Measurements from ENCODE around the gene TAP1. TPM values are rescaled to one million over a fixed set of nuclear protein-coding genes. Genes with fewer than 3 reads are reported as not detected.

TAP1 gene
- total RNA-seq, 1 experiment from 2014 or later = 12.1 TPM

DNA sequence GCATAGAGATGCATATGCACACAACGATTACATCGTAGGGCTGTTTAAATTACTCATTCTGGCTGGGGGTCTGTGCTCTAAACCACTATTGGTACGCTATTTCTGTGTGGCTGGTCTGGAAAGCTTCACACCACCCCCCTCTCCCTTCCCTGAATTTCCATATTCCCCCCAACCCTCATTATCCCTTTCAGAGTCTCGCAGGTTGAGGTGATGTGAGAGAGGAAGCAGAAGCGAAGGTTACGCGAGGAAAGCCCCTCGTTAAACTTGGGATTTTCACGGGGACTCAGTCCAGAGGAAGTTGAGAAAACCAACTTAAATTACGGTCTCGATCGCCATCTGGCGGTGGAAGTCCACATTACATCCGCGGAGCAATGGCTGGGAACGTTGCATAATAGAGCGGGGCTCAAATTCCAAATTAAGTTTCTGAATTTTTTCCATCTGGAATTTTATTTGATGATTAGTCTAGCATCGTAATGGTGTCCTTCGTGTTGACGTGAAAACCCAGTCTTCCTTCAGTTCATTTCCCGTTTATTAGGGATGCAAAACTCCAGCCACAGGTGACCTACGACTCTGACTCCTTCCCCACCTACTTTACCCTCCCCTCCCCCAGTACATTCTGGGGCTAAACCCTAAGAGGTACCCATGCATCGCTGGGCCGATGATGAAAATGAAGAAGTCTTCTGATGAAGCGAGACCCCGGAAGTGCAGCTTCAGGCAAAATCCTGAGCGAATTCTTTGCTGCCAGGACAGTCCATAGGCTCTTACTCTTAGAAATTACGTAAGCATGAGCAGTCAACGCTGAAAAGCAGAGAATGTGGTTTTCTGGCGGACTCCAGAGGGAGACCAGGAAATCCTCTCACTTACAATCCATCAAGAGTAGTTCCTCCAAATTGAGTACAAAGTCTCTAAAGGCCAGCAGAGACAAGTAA is 56.4 kb downstream of the TAP1 start:
- Histone ChIP-seq H3K18ac (ENCODE audit: insufficient read length, low read depth, low read length) (peak overlapping the region; percentile 46), H2AK5ac (ENCODE audit: insufficient read length, low read length) (no peak overlapping the region), H2BK5ac (ENCODE audit: insufficient read length, low read length) (no peak overlapping the region), H2BK120ac (ENCODE audit: low read depth, low read length, poor library complexity, severe bottlenecking) (no peak overlapping the region), H4K5ac (ENCODE audit: insufficient read length, low read depth, low read length) (no peak overlapping the region), H3K14ac (ENCODE audit: insufficient read depth, low read length) (no peak overlapping the region), H2BK15ac (ENCODE audit: low read depth, low read length) (no peak overlapping the region), H2BK20ac (ENCODE audit: low read depth, low read length, poor library complexity, severe bottlenecking) (no peak overlapping the region), H3K27me3 (ENCODE audit: insufficient read depth, low read length) (no peaks in the 10 kb centered on the region), H3K27ac (ENCODE audit: insufficient read length, low read depth, low read length) (no peak overlapping the region), H3K9me3 (ENCODE audit: control insufficient read depth, low read depth, low read length) (no peaks in the 10 kb centered on the region), H3K4me2 (ENCODE audit: insufficient read depth, insufficient read length, low read length) (peak overlapping the region; percentile 55), H3K4ac (ENCODE audit: low read depth, low read length) (no peak overlapping the region), H3K56ac (ENCODE audit: insufficient read length, low read depth, low read length) (no peak overlapping the region), H3K23ac (ENCODE audit: insufficient read length, low read depth, low read length) (no peak overlapping the region), H3K23me2 (ENCODE audit: insufficient read length, low read depth, low read length, poor library complexity, severe bottlenecking) (no peaks in the 10 kb centered on the region), H2AFZ (ENCODE audit: low read length) (peak overlapping the region; percentile 100), H4K8ac (replicated peaks; ENCODE audit: insufficient read length, low read depth, low read length) (no peak overlapping the region), H3T11ph (ENCODE audit: low read length) (no peak overlapping the region), H2BK12ac (ENCODE audit: insufficient read length, low read depth, low read length) (no peak overlapping the region), H3K79me2 (ENCODE audit: insufficient read depth, low read length) (no peaks in the 10 kb centered on the region), H4K20me1 (ENCODE audit: control insufficient read depth, insufficient read depth, insufficient read length) (no peaks in the 10 kb centered on the region), H3K79me1 (ENCODE audit: insufficient read depth, low read depth, low read length, poor library complexity, severe bottlenecking) (no peaks in the 10 kb centered on the region), H3K4me1 (ENCODE audit: insufficient read depth, low read length) (no peaks in the 10 kb centered on the region), H4K91ac (ENCODE audit: insufficient read length, low read depth, low read length) (no peak overlapping the region), H3K9ac (ENCODE audit: extremely low read depth, insufficient read length, low read length) (peak overlapping the region; percentile 63)
- Mint-ChIP-seq H3K27me3 (ENCODE audit: low read depth) (peaks cover 23% of the 10 kb centered on the region), H3K27ac (no peak overlapping the region), H3K4me3 (peak overlapping the region; percentile 55 to 71), H3K9me3 (peaks cover 8 to 9% of the 10 kb centered on the region in 2 experiments), H3K4me1 (peaks cover 16 to 18% of the 10 kb centered on the region in 2 experiments), H3K36me3 (ENCODE audit: insufficient read depth in 1 of 3, low read depth in 3 of 3) (peaks cover 0 to 6% (median 0%) of the 10 kb centered on the region in 3 experiments; a peak in 2 of 7 replicates)
- no CpG with 5 or more reads among the region's 30 CpGs for WGBS (ENCODE audit: extremely low coverage, insufficient read length, low lambda C conversion rate)
- TF ChIP-seq CTCF (conservative IDR thresholded peaks at IDR 0.05) = peak; percentile 91
- peak; percentile 67 for DNase-seq

Other genes with a start within 250 kb of the TAP1 start
- gene HLA-DQA1, start 216.3 kb downstream of the TAP1 start, total RNA-seq (2021) = 0.68 and 1.7 TPM in 2 replicates
- 39.2 and 41.0 TPM in 2 replicates for gene HLA-DQB1, start 187.0 kb downstream of the TAP1 start, total RNA-seq (2021)
- gene HLA-DQA2, start 112.3 kb downstream of the TAP1 start, total RNA-seq (2021) = not detected in 2 replicates
- gene HLA-DQB2, start 90.2 kb downstream of the TAP1 start, total RNA-seq (2021) = not detected in 2 replicates
- 0.20 TPM in 1 of 2 replicates, not detected in the other for gene HLA-DOB, start 36.7 kb downstream of the TAP1 start, total RNA-seq (2021)
- gene TAP2, start 15.0 kb downstream of the TAP1 start, total RNA-seq (2021) = 16.3 and 20.3 TPM in 2 replicates
- gene PSMB8, start 9.7 kb downstream of the TAP1 start, total RNA-seq (2021) = 17.6 and 19.1 TPM in 2 replicates
- 3.2 and 3.5 TPM in 2 replicates for gene PSMB9, start 488 bp upstream of the TAP1 start, total RNA-seq (2021)
- gene HLA-DMB, start 87.3 kb upstream of the TAP1 start, total RNA-seq (2021) = 1.5 and 1.7 TPM in 2 replicates
- gene HLA-DMA, start 99.4 kb upstream of the TAP1 start, total RNA-seq (2021) = 6.6 and 7.5 TPM in 2 replicates
- gene BRD2, start 114.9 kb upstream of the TAP1 start, total RNA-seq (2021) = 244 and 252 TPM in 2 replicates
- 15.3 and 15.6 TPM in 2 replicates for gene HLA-DOA, start 155.9 kb upstream of the TAP1 start, total RNA-seq (2021)
- gene HLA-DPA1, start 219.9 kb upstream of the TAP1 start, total RNA-seq (2021) = 2.6 and 4.0 TPM in 2 replicates
- 23.4 and 23.6 TPM in 2 replicates for gene HLA-DPB1, start 222.3 kb upstream of the TAP1 start, total RNA-seq (2021)